HEK293 (cell line): ENCODE data around the gene STX1B.
A peak's percentile ranks its signal among the peaks of the same experiment; 100 is the strongest.

Experiments used
- CTCF ChIA-PET: fragments of 350-600 bp; formaldehyde crosslinking; extraction: SDS; loops from one replicate; lab custom pipeline; 2021; ENCODE audit warnings: antibody characterized with exemption; lab: Yijun Ruan, JAX
- POLR2A ChIA-PET: fragments of 300-600 bp; formaldehyde crosslinking; extraction: SDS; loops from one replicate; lab custom pipeline; 2020; ENCODE audit warnings: antibody characterized with exemption, inconsistent platforms; lab: Yijun Ruan, JAX
- H3K27ac ChIP-seq: fragments of 200-500 bp; sonication (Bioruptor generic); 2 replicates; pipeline ENCODE4 v1.5.1; 2014; ENCODE audit warnings: low read depth, low read length, control low read depth, inconsistent platforms; ENCODE audit errors: extremely low read depth
- H3K36me3 ChIP-seq, 2 experiments: fragments of 200-500 bp in 1 of 2; sonication (Bioruptor generic) in 1 of 2; 1 replicate in 1 of 2; 2 replicates in 1 of 2; pipeline ENCODE4 v1.5.1; 2014 to 2017; ENCODE audit warnings: inconsistent platforms in 2 of 2, low read length in 2 of 2; ENCODE audit not compliant: control insufficient read depth in 2 of 2, insufficient read depth in 1 of 2
- H3K4me1 ChIP-seq: fragments of 200-500 bp; sonication (Bioruptor generic); 2 replicates; pipeline ENCODE4 v1.5.1; 2014; ENCODE audit warnings: mild to moderate bottlenecking, low read length, inconsistent platforms; ENCODE audit not compliant: control insufficient read depth, insufficient read depth
- H3K4me3 ChIP-seq: 2 replicates; pipeline ENCODE4 v1.5.1; 2011; ENCODE audit warnings: low read depth, mild to moderate bottlenecking, control low read depth, low read length, moderate library complexity
- H3K9me3 ChIP-seq: fragments of 200-500 bp; sonication (Bioruptor generic); 2 replicates; pipeline ENCODE4 v1.5.1; 2014; ENCODE audit warnings: low read depth, low read length, inconsistent platforms; ENCODE audit not compliant: control insufficient read depth, insufficient read depth
- GLI4 ChIP-seq: fragments of 450-650 bp; formaldehyde crosslinking; IDR thresholded peaks from 2 replicates; pipeline ENCODE4 v1.5.1; 2016; ENCODE audit warnings: missing biosample characterization, missing genetic modification characterization
- GLIS2 ChIP-seq: fragments of 450-650 bp; formaldehyde crosslinking; IDR thresholded peaks from 2 replicates; pipeline ENCODE4 v1.5.1; 2016; ENCODE audit warnings: missing biosample characterization, missing genetic modification characterization
- HOXA7 ChIP-seq: sonication (generic); formaldehyde crosslinking; IDR thresholded peaks from 2 replicates; pipeline ENCODE4 v1.8.1; 2022; ENCODE audit warnings: missing genetic modification reagents, borderline replicate concordance
- HOXC10 ChIP-seq: sonication (generic); formaldehyde crosslinking; IDR thresholded peaks from 2 replicates; pipeline ENCODE4 v1.8.1; 2023; ENCODE audit warnings: mild to moderate bottlenecking, missing genetic modification reagents
- KLF1 ChIP-seq: fragments of 450-650 bp; formaldehyde crosslinking; IDR thresholded peaks from 2 replicates; pipeline ENCODE4 v1.5.1; 2016; ENCODE audit warnings: missing biosample characterization, missing genetic modification characterization
- OSR2 ChIP-seq: fragments of 450-650 bp; formaldehyde crosslinking; IDR thresholded peaks from 2 replicates; pipeline ENCODE4 v1.5.1; 2016; ENCODE audit warnings: missing biosample characterization, missing genetic modification characterization
- PRDM4 ChIP-seq: fragments of 450-650 bp; formaldehyde crosslinking; IDR thresholded peaks from 2 replicates; pipeline ENCODE4 v1.5.1; 2017; ENCODE audit warnings: missing biosample characterization, missing genetic modification characterization
- SCRT1 ChIP-seq: fragments of 450-650 bp; formaldehyde crosslinking; IDR thresholded peaks from 2 replicates; pipeline ENCODE4 v1.5.1; 2016; ENCODE audit warnings: missing biosample characterization, missing genetic modification characterization, borderline replicate concordance
- SCRT2 ChIP-seq: fragments of 450-650 bp; formaldehyde crosslinking; IDR thresholded peaks from 2 replicates; pipeline ENCODE4 v1.5.1; 2016; ENCODE audit warnings: missing biosample characterization, missing genetic modification characterization
- SETDB1 ChIP-seq: IDR thresholded peaks from one replicate; pipeline ENCODE4 v1.6.1; 2017; ENCODE audit warnings: mild to moderate bottlenecking, low read length, moderate library complexity, mixed read lengths; ENCODE audit not compliant: insufficient read length
- SP2 ChIP-seq: fragments of 450-650 bp; formaldehyde crosslinking; IDR thresholded peaks from 2 replicates; pipeline ENCODE4 v1.5.1; 2016; ENCODE audit warnings: missing biosample characterization, missing genetic modification characterization
- ZFHX2 ChIP-seq: fragments of 450-650 bp; formaldehyde crosslinking; conservative IDR thresholded peaks from 2 replicates; pipeline ENCODE4 v1.5.1; 2016; ENCODE audit warnings: missing biosample characterization, missing genetic modification characterization
- ZNF10 ChIP-seq: fragments of 450-650 bp; formaldehyde crosslinking; IDR thresholded peaks from 2 replicates; pipeline ENCODE4 v1.5.1; 2017; ENCODE audit warnings: missing biosample characterization, missing genetic modification characterization
- ZNF148 ChIP-seq: fragments of 450-650 bp; formaldehyde crosslinking; IDR thresholded peaks from 2 replicates; pipeline ENCODE4 v1.5.0; 2017; ENCODE audit warnings: missing biosample characterization, missing genetic modification characterization, borderline replicate concordance
- ZNF221 ChIP-seq: fragments of 450-650 bp; formaldehyde crosslinking; IDR thresholded peaks from 2 replicates; pipeline ENCODE4 v1.5.1; 2017; ENCODE audit warnings: missing biosample characterization, missing genetic modification characterization, borderline replicate concordance
- ZNF274 ChIP-seq, 2 experiments: fragments of 200-500 bp in 1 of 2; fragments of 450-650 bp in 1 of 2; sonication (Bioruptor generic) in 1 of 2; formaldehyde crosslinking in 1 of 2; IDR thresholded peaks; 2 replicates each; pipeline versions ENCODE4 v1.5.1 to v1.6.1; 2014 to 2016; ENCODE audit warnings: borderline replicate concordance in 1 of 2, inconsistent platforms in 1 of 2, low read length in 1 of 2, missing biosample characterization in 1 of 2, missing genetic modification characterization in 1 of 2
- ZNF560 ChIP-seq: fragments of 450-650 bp; formaldehyde crosslinking; IDR thresholded peaks from 2 replicates; pipeline ENCODE4 v1.5.1; 2017; ENCODE audit warnings: missing biosample characterization, missing genetic modification characterization, borderline replicate concordance
- ZNF571 ChIP-seq: fragments of 450-650 bp; formaldehyde crosslinking; IDR thresholded peaks from 2 replicates; pipeline ENCODE4 v1.5.0; 2017; ENCODE audit warnings: missing biosample characterization, missing genetic modification characterization
- ZNF629 ChIP-seq: fragments of 450-650 bp; formaldehyde crosslinking; IDR thresholded peaks from 2 replicates; pipeline ENCODE4 v1.5.1; 2017; ENCODE audit warnings: missing biosample characterization, missing genetic modification characterization
- ZNF747 ChIP-seq: fragments of 450-650 bp; formaldehyde crosslinking; IDR thresholded peaks from 2 replicates; pipeline ENCODE4 v1.5.1; 2016; ENCODE audit warnings: missing biosample characterization, missing genetic modification characterization
- ZNF776 ChIP-seq: fragments of 450-650 bp; formaldehyde crosslinking; IDR thresholded peaks from 2 replicates; pipeline ENCODE4 v1.5.0; 2017; ENCODE audit warnings: missing biosample characterization, missing genetic modification characterization, borderline replicate concordance
- TF ChIP-seq, protein P1 (sequence below): fragments of 450-650 bp; formaldehyde crosslinking; IDR thresholded peaks from 2 replicates; pipeline ENCODE4 v1.5.1; 2016; ENCODE audit warnings: missing biosample characterization, missing genetic modification characterization

The STX1B gene

GRCh38 chr16:30982548-30983288, 27.7 kb downstream of the STX1B start:
- Histone ChIP-seq H3K27ac (no peak overlapping the region), H3K4me1 (no peaks in the 10 kb centered on the region), H3K36me3 (peaks cover 0 to 90% of the 10 kb centered on the region in 2 experiments; a peak in 2 of 3 replicates), H3K9me3 (no peaks in the 10 kb centered on the region), H3K4me3 (no peak overlapping the region)
- ChIA-PET CTCF (interaction anchor here (0.5 to 4.2 kb wide), 18 partner anchors 15 to 1167 kb away, joined by 3 to 25 read pairs (median 4); partner anchors contain the start of genes PAGR1 and STX4), POLR2A (interaction anchor here (0.6 to 2.9 kb wide), 12 partner anchors 9 to 1167 kb away, joined by 3 to 13 read pairs (median 4); partner anchors contain the start of genes KAT8, PAGR1, STX4 and ZNF646)
- no peak for TF ChIP-seq HOXC10 (CRISPR knock-in tag)
- TF ChIP-seq ZFHX2 (tag by site-specific recombination): no peak
- peak; percentile 65 for TF ChIP-seq SCRT1 (tag by site-specific recombination)
- TF ChIP-seq ZNF776 (tag by site-specific recombination): no peak
- TF ChIP-seq OSR2: no peak
- TF ChIP-seq KLF1: peak; percentile 78
- TF ChIP-seq, protein P1, sequence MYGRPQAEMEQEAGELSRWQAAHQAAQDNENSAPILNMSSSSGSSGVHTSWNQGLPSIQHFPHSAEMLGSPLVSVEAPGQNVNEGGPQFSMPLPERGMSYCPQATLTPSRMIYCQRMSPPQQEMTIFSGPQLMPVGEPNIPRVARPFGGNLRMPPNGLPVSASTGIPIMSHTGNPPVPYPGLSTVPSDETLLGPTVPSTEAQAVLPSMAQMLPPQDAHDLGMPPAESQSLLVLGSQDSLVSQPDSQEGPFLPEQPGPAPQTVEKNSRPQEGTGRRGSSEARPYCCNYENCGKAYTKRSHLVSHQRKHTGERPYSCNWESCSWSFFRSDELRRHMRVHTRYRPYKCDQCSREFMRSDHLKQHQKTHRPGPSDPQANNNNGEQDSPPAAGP (tag by site-specific recombination): peak; percentile 55; the same call in 1 of the 2 replicates
- peak; percentile 16; the same call in 1 of the 2 replicates for TF ChIP-seq GLIS2 (tag by site-specific recombination)
- peak; percentile 93 for TF ChIP-seq SCRT2 (tag by site-specific recombination)

DNA sequence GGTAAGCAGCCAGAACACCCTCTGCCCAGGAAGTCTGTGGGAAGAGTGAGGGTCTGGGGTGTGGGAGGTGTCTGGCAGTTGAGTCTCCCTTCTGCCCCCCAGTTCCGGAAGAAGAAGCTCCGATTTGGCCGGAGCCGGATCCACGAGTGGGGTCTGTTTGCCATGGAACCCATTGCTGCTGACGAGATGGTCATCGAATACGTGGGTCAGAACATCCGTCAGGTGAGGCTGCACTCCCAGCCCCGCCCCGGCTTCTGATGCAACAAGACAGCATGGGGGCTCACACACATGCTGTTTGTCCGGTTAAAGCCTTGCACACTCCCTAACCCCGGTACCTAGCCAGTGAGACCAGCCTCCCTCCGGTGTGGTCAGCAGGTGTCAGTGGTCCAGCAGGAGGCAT, 29.5 kb downstream of the STX1B start:
- ChIA-PET CTCF (interaction anchor here (0.6 kb wide), 1 partner anchor 950 kb away, joined by 3 read pairs; the partner anchor contains the start of gene TLCD3B), POLR2A (interaction anchor here (0.5 kb wide), 1 partner anchor 1100 kb away, joined by 3 read pairs; no protein-coding TSS in a partner anchor)
- no peaks in the 10 kb centered on the region for H3K4me1 ChIP-seq
- H3K4me3 ChIP-seq: no peak overlapping the region
- peaks cover 5 to 96% of the 10 kb centered on the region in 2 experiments; a peak in 2 of 3 replicates for H3K36me3 ChIP-seq
- no peak overlapping the region for H3K27ac ChIP-seq
- H3K9me3 ChIP-seq: no peaks in the 10 kb centered on the region
- TF ChIP-seq ZNF747 (tag by site-specific recombination) (no peak), ZNF629 (tag by site-specific recombination) (no peak), ZNF148 (tag by site-specific recombination) (no peak), ZNF571 (tag by site-specific recombination) (no peak), ZNF221 (tag by site-specific recombination) (no peak), ZNF274 (IDR thresholded peaks at IDR 0.05; ENCODE audit: low read length) (no peak), ZNF274 (tag by site-specific recombination; IDR thresholded peaks at IDR 0.05; ENCODE audit: borderline replicate concordance) (no peak), SETDB1 (no peak), ZNF10 (tag by site-specific recombination) (no peak), SP2 (tag by site-specific recombination) (no peak), ZNF560 (tag by site-specific recombination) (no peak), GLI4 (tag by site-specific recombination) (no peak), PRDM4 (no peak), HOXA7 (CRISPR knock-in tag) (no peak)
